Measurements from ENCODE around the gene SYNGR1.
A peak's percentile ranks its signal among the peaks of the same experiment; 100 is the strongest.

SYNGR1 gene

GRCh38 chr22:39349967-39350726 lies at the start of gene SYNGR1:
Gene SYNGR1, plus strand, starts transcription at chr22:39349991. Its CDS starts 20 bp downstream, at chr22:39350011.
- no peak for DNase-seq (ENCODE audit: low read depth in 2 of 2)

- no peak for DNase-seq (ENCODE audit: low read depth in 2 of 2)
Measured at GRCh38 chr22:39300186-39300830, 49.5 kb upstream of the SYNGR1 start.

DNA sequence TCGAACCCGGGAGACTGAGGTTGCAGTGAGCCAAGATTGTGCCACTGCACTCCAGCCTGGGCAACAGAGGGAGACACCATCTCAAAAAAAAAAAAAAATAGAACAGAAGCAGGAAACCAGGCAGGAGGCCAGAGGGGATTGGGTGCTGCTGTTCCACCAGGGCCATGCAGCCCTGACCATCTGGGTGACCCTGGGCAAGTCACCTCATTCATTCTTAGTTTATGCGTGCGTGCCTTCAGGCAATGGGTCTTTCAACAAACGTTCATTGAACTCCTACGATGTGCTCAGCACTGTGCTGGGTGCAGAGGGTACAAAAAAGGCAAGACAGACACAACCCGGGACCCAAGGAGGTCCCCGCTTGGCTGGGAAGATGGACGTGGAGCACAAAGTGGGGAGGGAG lies 48.7 kb upstream of the SYNGR1 start:
- DNase-seq (ENCODE audit: low read depth in 2 of 2) = no peak

GRCh38 chr22:39301926-39302325 lies 47.9 kb upstream of the SYNGR1 start:
- DNase-seq (ENCODE audit: low read depth in 2 of 2) = no peak

- no peak for DNase-seq (ENCODE audit: low read depth in 2 of 2)
Measured at GRCh38 chr22:39302431-39302960, 47.3 kb upstream of the SYNGR1 start.

- DNase-seq (ENCODE audit: low read depth in 2 of 2) = no peak
Measured at GRCh38 chr22:39303358-39303757, 46.4 kb upstream of the SYNGR1 start.

GRCh38 chr22:39303892-39304671 lies 45.7 kb upstream of the SYNGR1 start:
- no peak for DNase-seq (ENCODE audit: low read depth in 2 of 2)

DNA sequence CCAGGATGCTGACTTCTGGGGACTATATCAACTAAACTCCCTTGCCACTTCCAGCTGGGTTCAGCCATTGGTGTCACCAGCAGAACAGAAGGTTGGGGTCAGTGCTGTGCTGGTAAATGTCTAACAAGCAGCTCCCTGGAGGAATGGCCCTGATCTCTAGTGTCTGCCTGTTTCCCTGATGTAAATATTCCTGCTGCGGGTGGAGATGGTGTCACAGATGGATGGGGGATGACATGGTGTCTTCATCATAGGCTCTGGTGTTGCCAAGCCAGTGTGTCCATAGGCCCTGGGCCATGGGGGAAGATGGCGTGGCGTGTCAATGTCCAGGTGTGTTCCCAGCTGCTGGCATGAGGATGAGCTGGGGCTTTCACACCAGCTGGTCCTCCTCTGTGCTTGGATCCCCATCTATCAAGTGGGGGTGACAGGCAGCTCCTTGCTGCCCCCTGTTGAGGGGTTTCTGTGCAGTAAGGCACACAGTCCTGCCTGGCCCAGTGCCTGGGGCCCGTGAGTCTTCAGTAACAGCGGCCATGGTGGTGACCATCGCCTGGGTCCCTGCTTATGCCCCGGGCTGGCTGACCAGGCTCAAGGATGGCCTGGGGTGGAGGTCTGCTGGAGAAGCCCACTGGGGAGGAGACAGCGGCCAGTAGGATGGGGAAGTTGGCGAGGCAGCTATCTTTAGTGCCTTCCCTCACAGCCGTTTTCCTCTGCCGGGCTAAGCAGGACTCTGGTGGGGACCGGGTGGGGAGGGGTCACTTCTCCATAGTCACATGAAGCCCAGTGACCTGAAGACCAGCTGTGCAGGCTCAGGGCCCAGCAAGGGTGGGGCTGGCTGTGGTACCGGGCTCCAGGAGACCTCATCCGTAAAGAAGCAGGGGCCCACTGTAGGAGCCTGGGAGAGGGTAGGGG lies 43.1 kb upstream of the SYNGR1 start:
- DNase-seq (ENCODE audit: low read depth in 2 of 2) = no peak

GRCh38 chr22:39308614-39309363 lies 41.0 kb upstream of the SYNGR1 start:
- no peak for DNase-seq (ENCODE audit: low read depth in 2 of 2)

- no peak for DNase-seq (ENCODE audit: low read depth in 2 of 2)
Measured at GRCh38 chr22:39309364-39309861, 40.4 kb upstream of the SYNGR1 start.

- no peak for DNase-seq (ENCODE audit: low read depth in 2 of 2)
Measured at GRCh38 chr22:39309881-39310714, 39.7 kb upstream of the SYNGR1 start.

- no peak for DNase-seq (ENCODE audit: low read depth in 2 of 2)
Measured at GRCh38 chr22:39311592-39312400, 38.0 kb upstream of the SYNGR1 start.

- no peak for DNase-seq (ENCODE audit: low read depth in 2 of 2)
Measured at GRCh38 chr22:39312410-39312809, 37.4 kb upstream of the SYNGR1 start.

DNA sequence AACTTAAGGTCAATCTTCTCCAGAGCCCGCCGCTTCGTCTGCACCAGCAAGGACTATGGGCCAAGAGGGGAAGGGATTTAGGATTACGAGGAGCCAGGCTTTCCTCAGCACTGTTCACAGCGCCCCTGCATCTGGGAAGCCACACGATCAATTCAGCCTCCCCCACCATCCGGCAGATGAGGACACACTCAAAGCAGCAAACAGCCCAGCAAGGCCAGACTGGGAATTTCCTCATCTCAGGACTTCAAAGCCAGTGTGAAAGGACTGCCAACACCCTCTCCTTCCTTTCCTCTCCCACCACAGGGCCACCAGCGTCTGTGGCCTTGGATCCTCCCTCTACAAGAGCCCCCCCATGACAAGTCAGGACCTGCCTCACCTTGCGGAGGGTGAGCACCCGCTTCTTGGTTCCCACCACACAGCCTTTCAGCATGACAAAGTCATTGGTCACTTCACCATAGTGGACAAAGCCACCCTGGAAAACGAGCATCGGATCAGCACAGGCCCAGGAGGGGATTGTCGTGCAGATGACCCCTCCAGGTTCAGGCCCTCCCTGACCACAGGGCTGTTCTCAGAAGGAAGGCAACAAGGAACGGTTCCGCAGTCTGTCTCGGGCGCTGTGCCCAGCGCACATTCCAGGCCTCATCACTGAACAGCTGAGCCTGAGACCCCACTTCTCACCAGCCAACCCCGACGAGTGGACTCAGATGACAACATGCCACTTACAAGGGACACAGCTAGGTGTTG lies 36.4 kb upstream of the SYNGR1 start:
- DNase-seq (ENCODE audit: low read depth in 2 of 2) = no peak

DNA sequence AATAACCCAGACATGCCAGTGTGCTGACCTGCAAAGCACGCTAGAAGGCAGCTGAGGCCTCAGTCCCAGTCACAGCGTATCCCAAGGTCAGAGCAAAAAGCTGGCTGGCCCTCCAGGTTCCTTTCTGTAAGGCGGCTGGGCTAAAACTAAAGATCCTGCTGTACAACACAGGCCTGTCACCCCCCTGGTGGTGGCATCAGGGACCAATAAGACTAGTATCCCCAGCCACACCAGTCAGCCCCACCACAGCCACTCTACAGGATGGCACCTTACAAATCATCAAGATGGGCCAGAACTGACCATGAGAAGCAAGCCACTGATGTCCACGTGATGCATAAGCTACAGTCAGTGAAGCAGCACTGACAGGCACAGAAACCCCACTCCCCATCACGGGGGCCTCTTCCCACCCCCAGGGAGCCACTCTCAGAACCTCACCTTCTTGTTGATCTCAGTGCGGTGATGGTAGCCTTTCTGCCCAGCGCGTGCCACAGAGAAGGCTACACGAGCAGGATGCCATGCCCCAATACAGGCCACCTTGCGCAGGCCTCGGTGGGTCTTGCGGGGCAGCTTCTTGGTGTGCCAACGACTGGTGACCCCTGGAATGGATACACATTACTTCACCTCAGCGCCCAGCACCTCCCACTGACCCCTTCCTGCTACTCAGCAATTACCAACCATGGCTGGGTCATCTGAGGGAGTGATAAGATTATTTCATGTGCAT lies 35.4 kb upstream of the SYNGR1 start:
- no peak for DNase-seq (ENCODE audit: low read depth in 2 of 2)

DNA sequence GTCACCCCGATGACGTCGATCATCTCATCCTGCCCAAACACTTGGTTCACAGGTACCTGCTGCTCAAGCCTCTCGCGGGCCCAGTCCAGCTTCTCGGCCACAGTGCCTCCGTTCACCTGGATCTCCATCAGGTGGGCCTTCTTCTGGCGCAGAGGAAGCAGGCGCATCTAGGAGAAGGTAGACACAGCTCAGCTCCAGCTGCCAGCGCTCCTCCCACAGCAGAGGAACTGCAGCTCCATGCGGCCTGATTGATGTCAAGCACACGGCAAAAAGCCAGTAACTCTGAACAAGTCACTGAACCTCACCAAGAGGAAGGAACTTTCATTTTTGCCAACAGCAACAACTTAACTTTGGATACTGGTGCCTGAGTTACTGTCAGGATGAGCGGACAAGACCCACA lies 34.4 kb upstream of the SYNGR1 start:
- no peak for DNase-seq (ENCODE audit: low read depth in 2 of 2)

DNA sequence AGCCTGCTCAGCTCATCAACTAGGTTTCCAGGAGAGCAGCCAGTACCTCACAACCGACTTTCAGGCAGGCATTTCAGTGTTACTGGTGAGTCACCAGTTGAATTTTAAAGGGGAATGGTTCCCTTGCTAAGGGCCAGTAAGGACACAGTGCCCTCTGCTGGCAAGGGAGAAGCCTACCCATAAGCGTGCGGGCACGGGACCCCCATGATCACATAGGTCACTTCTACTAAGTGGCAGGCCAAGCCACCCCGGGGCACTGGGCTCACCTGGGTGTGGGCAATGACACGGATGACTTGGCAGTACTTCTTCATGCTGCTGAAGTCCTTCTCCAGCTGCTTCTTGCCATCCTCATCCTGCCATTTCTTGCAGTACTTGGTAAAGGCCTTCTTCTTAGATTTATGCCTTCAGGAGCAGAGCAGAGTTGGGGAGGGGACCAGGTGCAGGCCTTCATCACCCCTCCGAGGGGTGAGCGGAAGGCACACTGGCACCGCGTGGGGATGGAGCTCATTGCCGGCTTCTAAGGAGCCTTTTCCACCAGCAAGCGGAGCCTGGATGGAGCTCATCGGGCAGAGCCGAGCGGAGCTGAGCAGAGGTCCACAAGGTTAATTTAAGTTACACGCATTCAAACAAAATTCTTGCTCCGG lies 33.2 kb upstream of the SYNGR1 start:
- DNase-seq (ENCODE audit: low read depth in 2 of 2) = peak; percentile 60 to 73
